ENCODE data around the gene KCTD13.
A peak's percentile ranks its signal among the peaks of the same experiment; 100 is the strongest.
"Not testable (repeated sequence)": the region's sequence is repeated elsewhere in the genome, so short reads cannot be mapped to it uniquely, and the experiment has no call there.

KCTD13 gene

DNA sequence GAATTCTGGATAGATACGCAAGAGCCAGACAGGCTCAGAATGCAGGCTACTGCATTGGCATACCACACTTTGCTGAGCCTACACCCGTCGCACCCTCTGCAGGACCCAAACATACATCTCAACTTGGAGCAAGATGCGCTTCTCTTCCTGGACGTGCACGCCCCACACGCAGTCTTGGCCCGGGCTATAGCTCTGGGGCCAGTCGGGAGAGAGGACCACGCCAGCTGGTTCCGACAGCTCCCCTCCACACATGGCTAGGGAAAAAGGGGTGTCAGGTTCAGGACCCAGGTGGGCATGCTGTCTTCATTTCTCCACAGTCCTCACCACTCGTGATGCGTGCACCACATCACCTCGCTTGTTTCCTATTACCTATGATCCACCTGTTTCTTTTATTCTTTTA, 47.9 kb downstream of the KCTD13 start:
- no peak for DNase-seq (ENCODE audit: low read depth, low spot score)

GRCh38 chr16:29877266-29877961, 48.6 kb downstream of the KCTD13 start:
- peak; percentile 100 for DNase-seq (ENCODE audit: low read depth, low spot score)

- peak; percentile 41 for DNase-seq (ENCODE audit: low read depth, low spot score)
Measured at GRCh38 chr16:29876594-29877249, 49.3 kb downstream of the KCTD13 start.

GRCh38 chr16:29876217-29876593, 49.8 kb downstream of the KCTD13 start:
- DNase-seq (ENCODE audit: low read depth, low spot score) = peak; percentile 10

DNA sequence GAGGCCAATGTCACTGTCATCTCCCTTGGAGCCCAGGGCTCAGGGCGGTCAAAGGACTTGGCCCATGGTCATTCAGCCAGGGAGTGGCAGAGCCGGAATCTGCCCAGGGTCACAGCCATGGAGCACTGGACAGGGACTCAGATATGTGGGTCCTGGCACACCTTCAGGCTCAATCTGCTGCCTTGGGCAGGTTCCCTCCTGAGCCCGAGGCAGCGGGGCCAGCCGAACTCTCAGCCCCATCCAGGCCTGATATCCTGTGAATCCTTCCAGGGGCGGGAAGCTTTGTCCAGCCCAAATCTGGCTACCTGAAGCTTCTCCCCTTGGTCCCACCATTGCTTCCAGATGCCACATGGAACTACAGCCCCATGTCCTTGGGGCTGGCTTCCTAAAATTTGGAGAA, 50.8 kb downstream of the KCTD13 start:
- DNase-seq (ENCODE audit: low read depth, low spot score) = no peak

- no peak for DNase-seq (ENCODE audit: low read depth, low spot score)
Measured at GRCh38 chr16:29873319-29873718, 52.7 kb downstream of the KCTD13 start.

- DNase-seq (ENCODE audit: low read depth, low spot score) = no peak
Measured at GRCh38 chr16:29871822-29872546, 54.0 kb downstream of the KCTD13 start.

- DNase-seq (ENCODE audit: low read depth, low spot score) = not testable (repeated sequence)
Measured at GRCh38 chr16:29869067-29869466, 57.0 kb downstream of the KCTD13 start.

DNA sequence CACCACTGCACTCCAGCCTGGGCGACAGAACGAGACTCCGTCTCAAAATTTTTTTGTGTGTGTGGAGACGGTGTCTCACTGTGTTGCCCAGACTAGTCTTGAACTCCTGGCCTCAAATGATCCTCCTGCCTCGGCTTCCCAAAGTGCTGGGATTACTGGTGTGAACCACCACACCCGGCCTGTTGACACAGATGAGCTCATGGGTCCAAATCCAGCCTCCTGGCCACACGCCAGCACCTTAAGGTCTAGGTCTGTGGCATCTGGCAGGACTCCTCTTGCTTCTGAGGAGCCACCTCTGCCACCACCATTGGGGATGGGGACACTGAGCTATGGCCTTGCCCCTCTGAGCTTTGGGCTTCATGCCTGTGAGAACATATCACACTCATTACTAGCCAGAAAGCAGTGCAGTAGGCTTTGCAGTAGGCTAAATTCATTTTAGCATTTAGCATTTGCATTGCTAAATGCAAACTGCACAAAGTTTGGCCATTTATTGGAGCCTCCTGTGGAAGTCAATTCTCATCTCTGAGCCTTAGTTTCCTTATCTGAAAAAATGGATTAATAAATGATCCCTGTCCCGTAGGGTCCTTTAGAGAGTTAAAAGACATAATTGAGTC, 57.5 kb downstream of the KCTD13 start:
- DNase-seq (ENCODE audit: low read depth, low spot score) = no peak

DNA sequence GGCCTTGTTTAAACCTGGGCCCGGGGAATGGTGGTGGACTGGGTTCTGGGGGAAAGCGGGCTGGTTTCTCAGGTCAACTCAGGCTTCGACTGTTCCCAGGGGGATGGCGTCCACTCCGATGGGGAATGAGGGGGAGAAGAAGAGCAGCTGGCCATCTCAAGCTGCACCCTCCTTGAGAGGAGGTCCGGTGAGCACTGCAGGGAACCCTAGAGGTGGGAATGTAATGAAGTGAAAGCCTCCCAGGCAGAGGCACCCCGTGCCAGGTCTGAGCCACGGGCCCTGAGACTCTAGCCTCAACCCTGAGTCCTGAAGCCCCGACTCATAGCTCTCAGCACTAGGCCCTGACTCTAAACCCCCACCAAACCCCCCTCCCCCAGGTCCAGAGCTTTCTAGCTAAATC, 61.8 kb downstream of the KCTD13 start:
- DNase-seq (ENCODE audit: low read depth, low spot score) = no peak

- no peak for DNase-seq (ENCODE audit: low read depth, low spot score)
Measured at GRCh38 chr16:29863669-29863984, 62.4 kb downstream of the KCTD13 start.

DNA sequence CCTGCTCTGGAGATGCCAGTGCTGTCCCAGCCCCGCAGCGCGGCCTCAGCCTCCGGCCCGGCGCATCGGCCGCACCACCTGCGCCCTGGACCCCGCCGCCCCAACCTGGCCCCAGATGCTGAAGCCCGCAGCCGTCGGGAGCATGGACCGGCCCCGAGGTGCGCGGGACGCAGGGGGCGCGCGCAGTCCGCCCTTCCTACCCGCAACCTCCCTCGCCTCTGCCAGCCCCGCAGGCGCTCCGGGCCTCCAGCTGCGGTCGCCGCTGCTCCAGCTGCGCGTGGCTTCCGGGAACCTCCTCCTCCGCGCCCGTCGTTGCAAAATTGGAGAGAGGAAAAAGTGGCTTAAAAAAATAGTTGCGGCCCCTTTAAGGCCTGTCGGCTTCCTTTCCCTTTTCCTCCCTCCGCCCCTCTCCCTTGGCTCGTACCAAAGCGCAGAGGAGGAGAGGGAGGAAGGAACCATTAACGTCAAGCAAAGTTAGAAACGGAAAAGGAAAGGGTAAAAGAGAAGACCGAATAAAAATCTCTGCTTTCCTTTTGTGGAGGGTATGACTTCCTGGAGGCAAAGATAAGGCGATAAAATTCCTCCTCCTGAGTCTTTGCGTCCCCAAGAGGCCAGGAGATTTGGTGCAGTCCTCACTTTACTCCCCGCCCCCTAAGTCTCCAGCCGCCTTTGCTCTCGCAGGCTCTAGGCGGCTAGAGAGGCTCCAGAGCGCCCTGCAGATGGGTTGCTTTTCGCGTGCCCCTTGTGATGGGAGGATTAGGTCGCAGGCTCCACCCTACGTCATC, 63.0 kb downstream of the KCTD13 start, which contains the start of gene CDIPT:
Gene CDIPT, minus strand, starts transcription at position 343 of the 785 bp plus-strand sequence. CDS start 369 bp downstream, outside the sequence.
- DNase-seq (ENCODE audit: low read depth, low spot score) = peak; percentile 98

GRCh38 chr16:29862383-29862883, 63.6 kb downstream of the KCTD13 start:
- DNase-seq (ENCODE audit: low read depth, low spot score) = peak; percentile 47

DNA sequence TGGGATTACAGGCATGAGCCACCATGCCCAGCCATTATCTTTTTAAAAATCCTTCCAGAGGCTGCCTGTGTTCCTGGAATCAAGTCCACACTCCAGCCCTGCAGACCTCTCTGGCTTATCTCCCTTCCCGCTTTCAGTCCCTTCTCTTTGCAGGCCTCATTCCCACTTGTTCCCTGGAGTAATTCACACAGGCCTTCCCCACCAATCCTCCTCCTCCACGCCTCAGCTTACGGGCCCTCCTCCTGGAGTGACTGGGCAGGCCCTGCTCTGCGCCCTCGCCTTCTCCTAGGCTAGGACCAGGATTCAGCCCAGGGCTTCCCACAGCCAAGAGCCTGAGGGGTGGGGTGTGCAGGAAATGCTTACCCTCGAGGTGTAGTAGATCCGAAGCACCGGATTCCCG, 65.8 kb downstream of the KCTD13 start:
- DNase-seq (ENCODE audit: low read depth, low spot score) = peak; percentile 73

DNA sequence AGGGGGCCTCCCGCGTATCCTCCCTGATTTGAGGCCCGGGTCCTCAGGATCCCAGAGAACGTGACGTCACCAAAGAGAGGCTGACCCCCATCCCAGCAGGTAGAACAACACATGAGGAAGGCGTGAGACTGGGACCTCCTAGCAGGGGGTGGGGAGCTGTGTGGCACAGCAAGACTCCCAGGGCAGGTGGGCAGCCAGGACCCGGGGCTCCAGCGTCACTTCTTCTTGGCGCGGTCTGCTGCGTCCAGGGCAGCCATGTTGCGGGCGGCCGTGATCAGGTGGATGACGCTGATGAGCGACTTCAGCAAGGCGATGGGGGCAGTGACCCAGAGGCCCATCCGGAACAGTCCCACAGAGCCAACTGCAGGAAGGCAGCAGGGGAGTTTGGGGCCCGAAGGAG, 67.1 kb downstream of the KCTD13 start:
- no peak for DNase-seq (ENCODE audit: low read depth, low spot score)

DNA sequence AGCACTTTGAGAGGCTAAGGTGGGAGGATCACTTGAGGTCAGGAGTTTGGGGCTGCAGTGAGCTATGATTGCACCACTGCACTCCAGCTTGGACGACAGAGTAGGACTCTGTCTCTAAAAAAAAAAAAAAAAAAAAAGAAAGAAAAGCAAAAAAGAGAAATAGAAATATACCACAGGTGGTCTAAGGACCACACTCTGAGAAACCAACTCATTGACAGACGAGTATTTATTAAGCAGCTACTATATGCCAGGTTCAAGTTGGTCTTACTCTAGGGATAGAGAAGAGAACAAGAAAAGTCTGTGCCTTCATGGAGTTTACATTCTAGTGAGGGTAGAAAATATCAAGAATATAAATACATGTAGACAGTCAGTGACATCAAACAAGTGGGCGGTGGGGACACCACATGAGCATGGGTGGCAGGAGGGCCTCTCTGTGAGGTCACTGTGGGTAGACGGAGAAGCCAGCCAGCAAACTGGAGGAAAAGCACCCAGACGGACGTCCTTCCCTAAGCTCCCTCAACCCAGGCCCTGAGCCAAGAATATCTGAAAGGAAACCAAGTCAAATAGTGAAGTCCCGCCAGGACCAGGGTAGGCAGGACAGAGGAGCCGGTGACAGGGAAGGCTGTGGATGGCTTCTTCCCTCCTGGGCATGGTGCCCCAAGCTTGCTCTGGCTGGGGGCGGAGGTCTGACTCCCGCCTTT, 67.7 kb downstream of the KCTD13 start:
- DNase-seq (ENCODE audit: low read depth, low spot score) = no peak

DNA sequence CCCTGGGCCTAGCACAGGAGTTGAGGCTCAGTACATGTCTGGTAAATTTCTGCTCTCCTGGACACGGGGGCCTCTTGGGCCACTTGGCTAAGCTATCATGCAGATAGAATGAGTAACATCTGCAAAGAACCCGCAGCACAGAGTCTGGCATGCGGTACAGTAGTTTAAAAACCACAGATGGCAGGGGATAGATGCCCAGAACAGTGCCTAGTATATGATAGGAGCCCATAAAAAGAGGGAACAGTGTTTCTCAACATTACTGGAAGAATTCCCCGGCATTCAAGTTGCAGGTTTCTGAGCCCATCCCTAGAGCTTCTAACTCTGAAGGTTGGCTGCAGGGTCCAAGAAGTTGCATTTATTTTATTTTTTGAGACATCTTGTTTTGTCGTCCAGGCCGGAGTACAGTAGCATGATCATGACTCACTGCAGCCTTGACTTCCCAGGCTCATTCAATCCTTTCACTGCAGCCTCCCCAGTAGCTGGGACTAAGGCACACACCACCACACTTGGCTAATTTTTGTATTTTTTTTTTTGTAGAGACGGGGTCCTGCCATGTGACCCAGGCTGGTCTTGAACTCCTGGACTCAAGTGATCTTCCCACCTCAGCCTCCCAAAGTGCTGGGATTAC, 68.8 kb downstream of the KCTD13 start:
- DNase-seq (ENCODE audit: low read depth, low spot score) = no peak

All from ELF-1 (cell line).